Naive thymus-derived CD4-positive, alpha-beta T cell (primary cell): ENCODE results near the gene COX8A. TPM values are rescaled to one million over a fixed set of nuclear protein-coding genes. Genes with fewer than 3 reads are reported as not detected.

Source experiments
- ATAC-seq: fragments of 150-1000 bp; cut with Tn5 transposase; 2 replicates; pipeline ENCODE4 v1.10.0; 2021; ENCODE audit warnings: mild to moderate bottlenecking, moderate library complexity
- CTCF ChIA-PET: fragments of 350-600 bp; sonication (Branson Sonifier 250); formaldehyde crosslinking; loops from one replicate; lab custom pipeline; 2021; ENCODE audit warnings: antibody characterized with exemption; lab: Charles Lee
- POLR2A ChIA-PET: fragments of 350-600 bp; sonication (Branson Sonifier 250); formaldehyde crosslinking; loops from one replicate; lab custom pipeline; 2021; ENCODE audit warnings: antibody characterized with exemption, inconsistent platforms; lab: Charles Lee
- DNase-seq, 9 donors: peaks; one replicate each; pipeline versions ENCODE4 v3.0.0 to v3.0.0-alpha.2; 2020 to 2022; ENCODE audit warnings: mixed read lengths in 1 of 9
- H3K27ac ChIP-seq: one replicate; pipeline ENCODE4 v1.7.0; 2013; ENCODE audit warnings: mild to moderate bottlenecking, low read depth, low read length, moderate library complexity
- H3K27me3 ChIP-seq, 2 donors: one replicate each; pipeline ENCODE4 v1.7.0; 2013; ENCODE audit warnings: low read length in 2 of 2, mild to moderate bottlenecking in 2 of 2, moderate library complexity in 2 of 2; ENCODE audit not compliant: control insufficient read depth in 2 of 2, insufficient read depth in 2 of 2
- H3K36me3 ChIP-seq, 3 experiments: 1 replicate in 2 of 3; 2 replicates in 1 of 3; pipeline ENCODE4 v1.7.0; 2013; ENCODE audit warnings: low read length in 3 of 3, mild to moderate bottlenecking in 3 of 3, moderate library complexity in 1 of 3; ENCODE audit not compliant: insufficient read depth in 3 of 3, control insufficient read depth in 2 of 3
- H3K4me1 ChIP-seq, 2 donors: one replicate each; pipeline ENCODE4 v1.7.0; 2013; ENCODE audit warnings: low read length in 2 of 2, mild to moderate bottlenecking in 2 of 2, moderate library complexity in 1 of 2; ENCODE audit not compliant: control insufficient read depth in 2 of 2, insufficient read depth in 2 of 2
- H3K4me3 ChIP-seq: 2 replicates; pipeline ENCODE4 v1.7.0; 2013; ENCODE audit warnings: mild to moderate bottlenecking, low read length
- H3K9me3 ChIP-seq, 3 experiments: 1 replicate in 2 of 3; 2 replicates in 1 of 3; pipeline ENCODE4 v1.7.0; 2013; ENCODE audit warnings: low read length in 3 of 3; ENCODE audit not compliant: control insufficient read depth in 2 of 3
- H3K27ac Mint-ChIP-seq, 9 donors: one replicate each; pipeline ENCODE4 v1.8.0; 2020 to 2022; ENCODE audit warnings: mixed read lengths in 9 of 9, mild to moderate bottlenecking in 8 of 9, moderate library complexity in 5 of 9, inconsistent platforms in 2 of 9
- H3K27me3 Mint-ChIP-seq, 5 donors: one replicate each; pipeline ENCODE4 v1.8.0; 2021 to 2022; ENCODE audit warnings: mixed read lengths in 5 of 5, mild to moderate bottlenecking in 1 of 5
- H3K36me3 Mint-ChIP-seq, 5 donors: one replicate each; pipeline ENCODE4 v1.8.0; 2020 to 2022; ENCODE audit warnings: mixed read lengths in 5 of 5, mild to moderate bottlenecking in 3 of 5, inconsistent platforms in 1 of 5
- H3K4me1 Mint-ChIP-seq, 7 donors: one replicate each; pipeline ENCODE4 v1.8.0; 2020 to 2022; ENCODE audit warnings: mixed read lengths in 7 of 7, mild to moderate bottlenecking in 3 of 7, inconsistent platforms in 1 of 7
- H3K4me3 Mint-ChIP-seq, 10 donors: one replicate each; pipeline ENCODE4 v1.8.0; 2020 to 2022; ENCODE audit warnings: mild to moderate bottlenecking in 10 of 10, mixed read lengths in 10 of 10, moderate library complexity in 6 of 10, inconsistent platforms in 2 of 10
- H3K9me3 Mint-ChIP-seq, 11 donors: one replicate each; pipeline ENCODE4 v1.8.0; 2020 to 2022; ENCODE audit warnings: mixed read lengths in 11 of 11, mild to moderate bottlenecking in 4 of 11, inconsistent platforms in 1 of 11, moderate library complexity in 1 of 11
- intact Hi-C, 2 donors: fragments of 100-400 bp; cut with micrococcal nuclease; formaldehyde crosslinking; loops; one replicate each; pipeline ENCODE4 v1.15.1; 2023
- polyA plus RNA-seq, 2 donors: library from polyadenylated mRNA; unstranded; fragments of 300-500 nt; fragmentation: Illumina TruSeq; gene quantifications; one replicate each; pipeline ENCODE4 v1.2.3, GENCODE V29; 2021
- total RNA-seq, 6 experiments: library from RNA in 5 of 6; stranded (reverse) in 5 of 6; gene quantifications; 1 replicate in 5 of 6; 2 replicates in 1 of 6; pipeline ENCODE4 v1.2.3 and lab custom pipeline; 2021 to 2026

Gene COX8A
- total and polyA plus RNA-seq, 7 experiments from 2014 or later: 90.9 to 375 (median 134) TPM

DNA sequence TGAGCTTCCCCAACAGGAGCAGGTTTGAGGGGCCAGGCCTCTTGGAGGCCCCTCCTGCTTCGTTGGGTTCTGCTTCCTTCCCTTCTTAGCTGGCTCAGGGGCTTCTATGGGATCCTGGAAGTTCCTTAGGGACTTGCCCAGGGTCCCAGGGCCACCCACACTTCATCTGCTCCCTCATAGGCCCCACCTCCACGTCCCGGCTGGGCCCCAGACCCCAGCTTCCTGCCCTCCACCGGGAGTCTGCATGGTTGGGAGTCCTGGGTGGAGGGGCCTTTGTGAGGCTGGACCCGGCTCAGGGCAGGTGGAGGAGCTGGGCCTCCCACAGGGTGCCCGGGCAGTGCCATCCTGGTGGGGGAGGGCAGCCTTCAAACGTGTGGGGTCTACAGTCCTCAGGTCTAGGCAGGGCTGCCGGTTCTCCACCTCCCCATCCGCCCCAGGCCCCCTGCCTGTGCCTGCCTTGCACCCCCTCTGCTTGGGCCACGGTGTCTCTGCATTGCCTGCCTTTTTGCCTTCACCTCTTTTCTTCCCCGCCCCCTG lies 23.4 kb downstream of the COX8A start:
- peaks cover 3 to 36% (median 9%) of the 10 kb centered on the region in 5 donors for H3K36me3 Mint-ChIP-seq
- intact Hi-C loops: no loop called here

DNA sequence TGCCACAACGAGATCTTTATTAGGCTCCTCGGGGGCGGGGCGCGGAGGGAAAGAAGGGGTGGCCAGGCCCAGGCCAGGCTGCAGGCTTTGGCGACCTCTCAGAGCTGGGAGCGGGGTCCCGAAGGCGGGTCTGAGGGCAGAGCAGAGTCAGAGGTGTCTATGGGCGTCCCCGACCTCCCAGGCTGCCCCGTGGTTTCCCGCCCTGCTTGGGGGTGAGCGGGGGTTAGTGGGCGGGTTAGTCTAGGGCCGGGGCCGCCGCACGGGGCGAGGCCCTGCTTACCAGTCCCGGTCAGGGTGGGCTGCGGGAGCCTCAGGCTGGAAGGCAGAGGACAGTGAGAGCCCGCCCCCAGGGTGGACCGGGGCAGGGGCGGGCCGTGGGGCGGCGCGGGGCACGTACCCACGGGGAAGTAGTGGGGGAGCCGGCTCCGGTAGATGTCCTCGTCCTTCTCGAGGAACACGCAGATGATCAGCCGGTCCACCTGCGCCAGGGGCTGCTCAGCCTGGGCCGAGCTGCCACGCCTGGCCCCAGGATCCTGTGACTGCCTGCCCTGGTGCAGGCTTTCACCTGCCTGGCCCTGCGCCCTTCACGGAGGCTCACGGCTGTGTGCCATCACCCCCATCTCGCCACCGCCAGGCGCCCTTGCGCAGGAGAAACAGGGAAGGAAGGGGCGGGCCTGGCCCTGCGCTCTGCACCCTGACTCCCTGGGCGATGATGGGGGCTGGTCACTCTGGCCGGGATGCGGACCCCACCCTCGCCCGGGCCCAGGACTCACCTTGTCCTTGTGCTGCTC lies 24.3 kb downstream of the COX8A start:
- Histone ChIP-seq H3K9me3 (no peaks in the 10 kb centered on the region), H3K27ac (no peak overlapping the region), H3K4me1 (peaks cover 8 to 15% of the 10 kb centered on the region in 2 donors), H3K27me3 (no peaks in the 10 kb centered on the region), H3K4me3 (no peak overlapping the region), H3K36me3 (peaks cover 5 to 53% (median 8%) of the 10 kb centered on the region in 3 experiments)
- Mint-ChIP-seq H3K4me1 (peaks cover 0 to 22% (median 9%) of the 10 kb centered on the region in 7 donors), H3K4me3 (peak overlapping the region in 4 of 10 donors; percentile 14 to 76 (median 41)), H3K27ac (no peak overlapping the region), H3K36me3 (peaks cover 0 to 28% (median 9%) of the 10 kb centered on the region in 5 donors), H3K27me3 (peaks cover 0 to 3% (median 0%) of the 10 kb centered on the region in 5 donors), H3K9me3 (no peaks in the 10 kb centered on the region)
- ATAC-seq (peak; percentile 28), DNase-seq (peak in 1 of 9 donors; percentile 28)
- intact Hi-C loops: no loop called here
- ChIA-PET POLR2A (no interaction called here), CTCF (interaction anchor here (1.0 to 4.2 kb wide), 4 partner anchors 34 to 162 kb away, joined by 3 to 25 read pairs (median 6); no protein-coding TSS in a partner anchor)

More for the DNA sequence above, 23.4 kb downstream of the COX8A start:
- Histone ChIP-seq H3K36me3 (peaks cover 5 to 59% (median 8%) of the 10 kb centered on the region in 3 experiments), H3K4me1 (peaks cover 8 to 15% of the 10 kb centered on the region in 2 donors), H3K27me3 (no peaks in the 10 kb centered on the region), H3K9me3 (no peaks in the 10 kb centered on the region), H3K27ac (no peak overlapping the region), H3K4me3 (no peak overlapping the region)
- no peak overlapping the region for H3K27ac Mint-ChIP-seq
- H3K4me1 Mint-ChIP-seq: peaks cover 3 to 27% (median 12%) of the 10 kb centered on the region in 7 donors
- H3K9me3 Mint-ChIP-seq: no peaks in the 10 kb centered on the region
- peak overlapping the region in 1 of 10 donors; percentile 76 for H3K4me3 Mint-ChIP-seq
- ChIA-PET POLR2A (interaction anchor here (0.8 kb wide), 1 partner anchor 55 kb away, joined by 6 read pairs; no protein-coding TSS in a partner anchor), CTCF (interaction anchor here (0.5 kb wide), 1 partner anchor 191 kb away, joined by 4 read pairs; no protein-coding TSS in a partner anchor)
- H3K27me3 Mint-ChIP-seq: peaks cover 0 to 3% (median 0%) of the 10 kb centered on the region in 5 donors
- no peak for DNase-seq
- ATAC-seq: no peak

DNA sequence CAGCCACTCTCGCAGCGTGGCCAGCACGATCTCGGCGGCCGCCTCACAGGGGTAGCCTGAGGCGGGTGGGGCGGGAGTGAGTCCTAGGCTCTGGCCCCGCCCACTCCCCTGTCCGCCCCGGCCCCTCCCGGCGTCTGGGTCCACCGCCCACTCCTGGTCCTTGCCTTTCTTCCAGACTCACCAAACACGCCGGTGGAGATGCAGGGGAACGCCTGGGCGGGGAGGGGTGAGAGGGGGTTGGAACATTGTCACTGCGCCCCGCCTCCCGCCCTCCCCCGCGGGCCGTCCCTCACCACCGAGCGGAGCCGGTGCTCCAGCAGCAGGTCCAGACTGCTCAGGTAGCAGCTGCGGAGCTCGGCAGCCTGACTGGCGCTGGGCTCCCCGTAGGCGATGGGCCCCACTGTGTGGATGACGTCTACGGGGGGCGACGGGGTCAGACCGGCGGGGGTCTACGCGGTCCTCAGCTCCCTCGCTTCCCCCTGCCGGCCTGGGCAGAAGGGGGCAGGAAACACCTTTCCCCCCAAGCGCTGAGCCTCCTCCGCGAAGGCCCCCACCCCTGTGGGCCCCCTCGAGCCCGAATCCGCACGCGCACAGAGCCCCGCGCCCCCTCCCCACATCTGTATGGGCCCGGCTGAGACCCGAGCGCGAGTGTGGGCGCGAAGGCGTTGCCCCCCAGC lies 25.1 kb downstream of the COX8A start:
- no peak overlapping the region for H3K27ac Mint-ChIP-seq
- CTCF ChIA-PET: interaction anchor here (0.6 to 4.2 kb wide), 13 partner anchors 12 to 827 kb away, joined by 3 to 25 read pairs (median 4); partner anchors contain the start of gene CATSPERZ
- H3K9me3 Mint-ChIP-seq: no peaks in the 10 kb centered on the region
- no peaks in the 10 kb centered on the region for H3K9me3 ChIP-seq
- H3K4me3 ChIP-seq: peak overlapping the region; percentile 20
- peaks cover 8 to 15% of the 10 kb centered on the region in 2 donors for H3K4me1 ChIP-seq
- H3K4me3 Mint-ChIP-seq: peak overlapping the region in 6 of 10 donors; percentile 12 to 76 (median 50)
- ATAC-seq (peak; percentile 67), DNase-seq (peak in 8 of 9 donors; percentile 34 to 62 (median 45))
- peaks cover 0 to 3% (median 0%) of the 10 kb centered on the region in 5 donors for H3K27me3 Mint-ChIP-seq
- H3K27me3 ChIP-seq: no peaks in the 10 kb centered on the region
- POLR2A ChIA-PET: interaction anchor here (0.9 to 1.0 kb wide), 2 partner anchors 12 to 242 kb away, joined by 3 to 4 read pairs; partner anchors contain the start of gene FKBP2
- H3K27ac ChIP-seq: no peak overlapping the region
- H3K36me3 Mint-ChIP-seq: peaks cover 0 to 24% (median 6%) of the 10 kb centered on the region in 5 donors
- H3K4me1 Mint-ChIP-seq: peaks cover 0 to 18% (median 9%) of the 10 kb centered on the region in 7 donors
- intact Hi-C loops: loop anchor here (1.0 to 5.0 kb wide), 5 partner anchors 25 to 303 kb away; partner anchors contain the start of genes CATSPERZ (in 1 of the 2) and COX8A (in 1 of the 2)
- H3K36me3 ChIP-seq: peaks cover 5 to 46% (median 8%) of the 10 kb centered on the region in 3 experiments

DNA sequence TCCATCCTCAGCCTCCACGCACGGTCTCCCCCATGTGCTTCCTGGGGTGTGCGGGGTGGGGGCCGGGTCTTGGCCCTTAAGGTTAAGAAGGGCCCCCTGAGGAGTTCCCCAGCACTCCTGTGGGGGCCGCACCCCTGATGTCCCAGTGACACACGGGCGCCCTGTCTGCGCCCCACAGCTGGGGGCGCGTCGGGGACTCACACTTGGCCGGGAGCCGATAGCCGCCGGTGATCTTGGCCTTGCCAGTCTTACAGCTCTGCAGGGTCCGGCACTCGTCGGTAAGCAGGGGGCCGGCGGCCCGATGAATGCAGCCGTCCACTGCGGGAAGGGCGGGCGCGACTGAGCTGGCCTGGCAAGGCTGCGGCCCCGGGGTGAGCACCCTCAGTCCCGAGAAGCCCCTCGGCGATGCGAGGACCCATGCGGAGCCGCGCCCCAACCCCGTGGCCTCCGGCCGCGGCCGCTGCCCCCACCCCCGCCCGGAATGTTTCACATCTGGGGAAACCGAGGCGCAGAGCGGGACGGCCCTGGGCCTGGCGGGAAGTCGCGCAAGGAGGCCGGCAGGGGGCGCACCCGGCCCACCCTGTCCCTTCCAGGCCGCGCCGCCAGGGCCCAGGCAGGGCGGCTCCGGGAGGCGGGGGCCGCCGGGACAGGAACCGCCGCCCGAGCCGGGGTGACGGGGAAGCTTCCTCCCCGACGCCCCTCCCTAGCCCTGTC lies 25.8 kb downstream of the COX8A start:
- H3K27me3 ChIP-seq: no peaks in the 10 kb centered on the region
- peak overlapping the region in 7 of 10 donors; percentile 14 to 76 (median 45) for H3K4me3 Mint-ChIP-seq
- peaks cover 0 to 3% (median 0%) of the 10 kb centered on the region in 5 donors for H3K27me3 Mint-ChIP-seq
- intact Hi-C loops: loop anchor here (1.0 to 5.0 kb wide), 5 partner anchors 26 to 302 kb away; partner anchors contain the start of genes CATSPERZ (in 1 of the 2) and COX8A (in 1 of the 2)
- DNase-seq: peak; percentile 59 to 82 (median 75)
- peaks cover 0 to 17% (median 4%) of the 10 kb centered on the region in 5 donors for H3K36me3 Mint-ChIP-seq
- ChIA-PET CTCF (interaction anchor here (0.6 to 4.2 kb wide), 16 partner anchors 10 to 826 kb away, joined by 3 to 25 read pairs (median 4); partner anchors contain the start of gene CATSPERZ), POLR2A (interaction anchor here (0.9 to 1.0 kb wide), 2 partner anchors 13 to 241 kb away, joined by 3 to 4 read pairs; partner anchors contain the start of gene FKBP2)
- H3K27ac Mint-ChIP-seq: no peak overlapping the region
- H3K4me1 ChIP-seq: peaks cover 8 to 15% of the 10 kb centered on the region in 2 donors
- peak overlapping the region; percentile 41 for H3K4me3 ChIP-seq
- no peaks in the 10 kb centered on the region for H3K9me3 Mint-ChIP-seq
- H3K9me3 ChIP-seq: no peaks in the 10 kb centered on the region
- ATAC-seq: peak; percentile 88
- peaks cover 5 to 39% (median 8%) of the 10 kb centered on the region in 3 experiments for H3K36me3 ChIP-seq
- peak overlapping the region; percentile 16 for H3K27ac ChIP-seq
- H3K4me1 Mint-ChIP-seq: peaks cover 0 to 16% (median 9%) of the 10 kb centered on the region in 7 donors

DNA sequence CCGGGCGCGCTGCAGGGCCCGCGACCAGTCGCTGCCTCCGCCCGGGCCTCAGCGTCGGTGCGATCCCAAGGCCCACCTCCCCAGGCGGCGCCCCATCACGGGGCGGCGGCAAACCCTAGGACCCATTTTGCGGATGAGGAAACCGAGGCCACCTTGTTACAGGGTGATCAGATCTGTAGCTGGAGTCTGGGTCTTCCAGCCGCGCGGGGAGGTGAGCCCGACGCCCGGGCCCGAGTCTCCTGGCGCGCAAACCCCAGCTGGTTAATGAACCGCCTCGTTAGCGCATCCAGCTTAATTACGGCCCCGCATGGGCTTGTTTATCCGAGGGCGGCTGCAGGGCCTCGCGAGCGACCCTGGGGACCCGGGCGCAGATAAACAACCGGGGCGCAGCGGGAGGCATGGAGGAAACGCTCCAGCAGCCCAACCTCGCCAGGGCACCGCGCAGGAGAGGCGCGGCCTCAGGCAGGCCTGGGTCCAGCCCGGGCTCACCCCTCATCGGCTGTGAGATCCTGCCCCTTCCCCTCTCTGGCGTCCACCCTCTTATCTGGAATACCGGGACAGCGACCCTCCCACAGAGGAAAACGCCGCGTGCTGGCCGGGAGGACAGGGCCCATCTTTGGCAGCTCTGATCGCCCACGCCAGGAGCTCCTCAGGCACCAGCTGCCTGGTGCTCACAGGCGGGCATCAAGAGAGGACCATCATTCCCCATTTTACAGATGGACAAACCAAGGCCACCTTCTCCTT lies 26.5 kb downstream of the COX8A start:
- peak overlapping the region in 7 of 10 donors; percentile 40 to 76 (median 56) for H3K4me3 Mint-ChIP-seq
- H3K27ac Mint-ChIP-seq: peak overlapping the region in 1 of 9 donors; percentile 29
- POLR2A ChIA-PET: interaction anchor here (0.6 to 0.8 kb wide), 2 partner anchors 15 to 1272 kb away, joined by 3 read pairs; partner anchors contain the start of gene OTUB1

More for the DNA sequence above, 26.5 kb downstream of the COX8A start:
- H3K4me3 ChIP-seq: no peak overlapping the region
- H3K27ac ChIP-seq: peak overlapping the region; percentile 16
- H3K4me1 ChIP-seq: peaks cover 8 to 15% of the 10 kb centered on the region in 2 donors
- intact Hi-C loops: loop anchor here (1.0 to 5.0 kb wide), 5 partner anchors 27 to 301 kb away; partner anchors contain the start of genes CATSPERZ (in 1 of the 2) and COX8A (in 1 of the 2)
- Mint-ChIP-seq H3K9me3 (no peaks in the 10 kb centered on the region), H3K36me3 (peaks cover 0 to 14% (median 4%) of the 10 kb centered on the region in 5 donors), H3K27me3 (peaks cover 0 to 7% (median 2%) of the 10 kb centered on the region in 5 donors), H3K4me1 (peaks cover 0 to 16% (median 9%) of the 10 kb centered on the region in 7 donors)
- peaks cover 5 to 32% (median 8%) of the 10 kb centered on the region in 3 experiments for H3K36me3 ChIP-seq
- H3K27me3 ChIP-seq: no peaks in the 10 kb centered on the region
- DNase-seq (no peak), ATAC-seq (no peak)
- H3K9me3 ChIP-seq: no peaks in the 10 kb centered on the region
- CTCF ChIA-PET: interaction anchor here (1.0 to 4.2 kb wide), 12 partner anchors 11 to 303 kb away, joined by 3 to 25 read pairs (median 4); partner anchors contain the start of gene CATSPERZ
